Fibroblast of mammary gland (primary cell): Measurements from ENCODE around the gene TARBP1.

Experiments used
- DNase-seq: peaks from one replicate; pipeline ENCODE4 v3.0.0-alpha.2; 2010; ENCODE audit warnings: low read depth
- H3K4me3 ChIP-seq: 2 replicates; pipeline ENCODE4 v1.5.1; 2011; ENCODE audit warnings: low read depth, mild to moderate bottlenecking, low read length, moderate library complexity; ENCODE audit not compliant: control insufficient read depth
- TF ChIP-seq, protein P1 (sequence below): conservative IDR thresholded peaks from 2 replicates; pipeline ENCODE4 v1.5.1; 2011; ENCODE audit warnings: low read depth, low read length, inconsistent platforms; ENCODE audit not compliant: control insufficient read depth, insufficient read depth

TARBP1 gene

DNA sequence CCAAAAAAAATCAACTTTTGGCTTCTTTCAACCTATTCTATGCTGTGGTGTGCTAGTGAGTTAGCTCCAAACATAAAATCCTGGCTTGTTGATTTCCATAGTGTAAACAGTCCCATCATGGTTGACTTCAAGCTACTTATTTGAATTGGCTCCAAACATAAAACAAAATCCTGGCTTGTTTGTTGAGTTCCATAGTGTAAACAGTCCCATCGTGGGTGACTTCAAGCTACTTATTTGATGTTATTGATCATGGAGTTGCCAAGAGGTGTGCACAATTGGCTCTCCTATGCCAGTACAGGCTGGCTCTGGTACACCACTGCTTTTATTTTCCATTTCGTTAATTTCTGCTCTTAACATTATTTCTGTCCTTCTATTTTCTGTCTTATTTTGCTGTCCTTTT lies 107.6 kb downstream of the TARBP1 start:
- TF ChIP-seq, protein P1, sequence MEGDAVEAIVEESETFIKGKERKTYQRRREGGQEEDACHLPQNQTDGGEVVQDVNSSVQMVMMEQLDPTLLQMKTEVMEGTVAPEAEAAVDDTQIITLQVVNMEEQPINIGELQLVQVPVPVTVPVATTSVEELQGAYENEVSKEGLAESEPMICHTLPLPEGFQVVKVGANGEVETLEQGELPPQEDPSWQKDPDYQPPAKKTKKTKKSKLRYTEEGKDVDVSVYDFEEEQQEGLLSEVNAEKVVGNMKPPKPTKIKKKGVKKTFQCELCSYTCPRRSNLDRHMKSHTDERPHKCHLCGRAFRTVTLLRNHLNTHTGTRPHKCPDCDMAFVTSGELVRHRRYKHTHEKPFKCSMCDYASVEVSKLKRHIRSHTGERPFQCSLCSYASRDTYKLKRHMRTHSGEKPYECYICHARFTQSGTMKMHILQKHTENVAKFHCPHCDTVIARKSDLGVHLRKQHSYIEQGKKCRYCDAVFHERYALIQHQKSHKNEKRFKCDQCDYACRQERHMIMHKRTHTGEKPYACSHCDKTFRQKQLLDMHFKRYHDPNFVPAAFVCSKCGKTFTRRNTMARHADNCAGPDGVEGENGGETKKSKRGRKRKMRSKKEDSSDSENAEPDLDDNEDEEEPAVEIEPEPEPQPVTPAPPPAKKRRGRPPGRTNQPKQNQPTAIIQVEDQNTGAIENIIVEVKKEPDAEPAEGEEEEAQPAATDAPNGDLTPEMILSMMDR: no peak
- DNase-seq: no peak
- no peak overlapping the region for H3K4me3 ChIP-seq

DNA sequence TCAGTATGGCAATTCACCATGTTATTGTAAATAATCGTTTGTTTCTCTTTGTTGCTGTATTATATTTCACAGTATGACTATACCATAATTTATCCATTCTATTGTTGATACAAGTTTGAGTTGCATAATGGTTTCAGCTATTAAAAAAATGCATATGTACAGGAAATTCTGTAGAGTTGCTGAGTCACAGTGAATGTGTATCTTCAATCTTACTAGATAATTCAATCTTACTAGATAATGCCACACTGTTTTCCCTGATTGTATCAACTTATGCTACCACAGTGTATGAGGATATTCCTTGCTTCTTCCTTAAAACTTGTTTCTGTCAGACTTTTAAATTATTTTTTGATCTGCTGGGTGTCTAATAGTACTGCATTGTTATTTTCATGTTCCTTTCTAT lies 109.2 kb downstream of the TARBP1 start:
- TF ChIP-seq, protein P1: no peak
- no peak overlapping the region for H3K4me3 ChIP-seq
- peak; percentile 48 for DNase-seq

DNA sequence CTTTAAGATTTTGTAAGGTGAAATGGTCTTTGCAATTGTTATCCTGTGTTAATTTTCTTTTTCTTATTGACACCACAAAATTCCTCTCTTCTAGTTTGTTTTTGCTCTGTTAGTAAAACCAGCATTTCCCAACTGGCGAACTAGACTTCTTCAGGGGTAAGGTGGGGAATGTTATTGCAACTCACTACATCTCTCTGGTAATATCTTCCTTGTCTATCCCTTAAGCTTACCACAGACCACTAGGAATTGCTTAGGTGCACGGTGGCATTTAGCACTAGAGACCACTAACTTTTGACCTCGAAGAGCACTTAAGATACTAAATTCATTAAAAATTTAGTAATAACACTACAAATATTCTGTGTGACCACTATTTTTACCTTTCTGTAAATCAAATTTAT lies 109.9 kb downstream of the TARBP1 start:
- no peak overlapping the region for H3K4me3 ChIP-seq
- TF ChIP-seq, protein P1: no peak
- no peak for DNase-seq

DNA sequence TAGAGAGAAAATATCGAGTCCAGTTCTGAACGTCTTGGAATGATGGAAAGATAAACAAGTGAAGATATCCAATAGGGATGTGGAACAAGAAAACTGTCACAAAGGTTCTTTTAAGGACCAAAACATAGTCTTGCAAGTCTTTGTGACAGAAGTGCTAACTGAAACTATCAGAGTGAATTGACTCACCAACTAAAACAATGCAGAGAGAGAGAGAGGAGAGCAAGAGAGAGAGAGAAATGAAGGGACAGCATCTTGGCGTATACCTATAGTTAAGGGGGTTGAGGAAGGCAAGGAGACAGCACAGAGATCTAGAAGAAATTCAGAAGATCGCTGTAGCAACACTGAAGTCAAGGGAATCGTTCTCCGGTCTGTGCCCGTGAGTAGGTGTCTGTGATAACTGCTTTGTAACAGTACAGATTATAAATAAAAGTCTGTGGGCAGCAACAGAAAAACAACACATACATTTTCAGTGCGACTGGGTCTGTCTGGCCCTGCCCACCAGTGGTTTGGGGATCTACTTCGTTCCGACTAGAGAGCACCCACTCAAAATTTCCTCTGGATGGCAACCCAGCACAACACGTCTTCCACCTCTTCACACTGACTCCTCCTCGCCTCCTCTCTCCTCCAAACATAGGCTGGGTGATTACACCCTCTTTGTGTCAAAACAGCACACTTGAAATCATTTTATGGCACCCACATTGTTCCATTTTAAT lies 110.5 kb downstream of the TARBP1 start:
- TF ChIP-seq, protein P1: no peak
- no peak for DNase-seq
- H3K4me3 ChIP-seq: no peak overlapping the region

DNA sequence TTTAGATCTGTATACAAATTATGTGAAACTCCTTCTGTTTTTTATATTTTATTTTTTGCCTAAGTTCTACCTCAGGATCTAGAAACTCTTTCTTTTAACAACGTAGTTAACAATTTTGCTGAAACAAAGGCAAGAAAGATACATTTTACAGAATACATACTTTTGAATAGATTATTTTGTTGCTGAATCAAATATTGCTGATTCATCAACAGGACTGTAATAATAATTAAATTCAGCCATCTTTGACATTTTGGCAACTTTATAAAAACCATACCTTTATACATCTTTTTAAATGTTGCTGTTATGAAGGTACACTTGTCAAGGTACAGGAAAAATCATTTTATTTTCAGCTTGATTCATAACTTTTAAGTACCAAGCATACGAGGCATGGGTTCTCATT lies 116.4 kb downstream of the TARBP1 start:
- TF ChIP-seq, protein P1: no peak
- no peak for DNase-seq

DNA sequence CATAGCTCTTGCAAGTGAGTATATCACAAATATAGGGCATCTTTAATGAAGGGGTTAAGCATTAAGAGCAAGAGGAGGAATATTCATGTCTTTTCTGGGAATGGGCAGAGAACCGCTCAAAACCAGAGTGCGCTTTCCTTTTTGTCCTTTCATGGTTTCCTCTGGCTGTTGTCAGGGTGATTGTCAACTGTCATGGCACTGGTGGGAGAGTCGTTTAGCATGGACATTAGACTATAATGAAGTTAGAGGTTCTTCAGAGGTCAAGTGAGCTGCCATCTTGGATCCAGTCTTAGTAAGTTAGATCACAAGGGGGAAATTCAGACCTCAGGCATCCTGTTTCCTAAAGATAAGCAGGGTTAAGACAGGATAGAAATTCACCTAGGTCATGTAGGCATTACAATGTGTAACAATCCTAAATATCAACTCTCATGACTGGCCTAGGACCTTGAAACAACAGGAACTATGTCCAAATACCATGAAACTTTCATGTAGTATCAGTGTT lies 117.8 kb downstream of the TARBP1 start:
- TF ChIP-seq, protein P1: no peak
- DNase-seq: no peak
- H3K4me3 ChIP-seq: no peak overlapping the region

More for the DNA sequence above, 116.4 kb downstream of the TARBP1 start:
- no peak overlapping the region for H3K4me3 ChIP-seq
